Tibial nerve (tissue), 4 donors: ENCODE measurements around the gene HS3ST1.

Experiments used
- CTCF ChIP-seq, 5 experiments: fragments of 200-600 bp in 3 of 5; fragments of 450-650 bp in 2 of 5; sonication (generic) in 3 of 5; IDR thresholded peaks; one replicate each; pipeline ENCODE4 v1.5.1; 2016 to 2019; ENCODE audit warnings: antibody characterized with exemption in 5 of 5, mild to moderate bottlenecking in 3 of 5, moderate library complexity in 2 of 5
- EP300 ChIP-seq, 2 donors: sonication (generic); formaldehyde crosslinking; IDR thresholded peaks; one replicate each; pipeline ENCODE4 v1.6.1; 2017; ENCODE audit warnings: antibody characterized with exemption in 2 of 2, mild to moderate bottlenecking in 1 of 2
- POLR2A ChIP-seq, 2 donors: fragments of 450-650 bp; IDR thresholded peaks; one replicate each; pipeline ENCODE4 v1.6.1; 2017; ENCODE audit warnings: antibody characterized with exemption in 2 of 2, mild to moderate bottlenecking in 2 of 2, moderate library complexity in 2 of 2

- no peak for TF ChIP-seq CTCF (IDR thresholded peaks at IDR 0.05)
- TF ChIP-seq POLR2A (IDR thresholded peaks at IDR 0.05): no peak
- no peak for TF ChIP-seq EP300 (IDR thresholded peaks at IDR 0.05)
Observed at GRCh38 chr4:11402192-11402591, 26.5 kb downstream of the HS3ST1 start.
